ENCODE data around the gene PRDM15. TPM values are rescaled to one million over a fixed set of nuclear protein-coding genes. Genes with fewer than 3 reads are reported as not detected.
A peak's percentile ranks its signal among the peaks of the same experiment; 100 is the strongest.

PRDM15 gene
- total and polyA plus RNA-seq, 8 donors = 6.2 to 10.0 (median 7.3) TPM

GRCh38 chr21:41804381-41804780 is 74.8 kb downstream of the PRDM15 start:
- intact Hi-C loops (cut with DNase I) = no loop called here
- TF ChIP-seq, protein P1, sequence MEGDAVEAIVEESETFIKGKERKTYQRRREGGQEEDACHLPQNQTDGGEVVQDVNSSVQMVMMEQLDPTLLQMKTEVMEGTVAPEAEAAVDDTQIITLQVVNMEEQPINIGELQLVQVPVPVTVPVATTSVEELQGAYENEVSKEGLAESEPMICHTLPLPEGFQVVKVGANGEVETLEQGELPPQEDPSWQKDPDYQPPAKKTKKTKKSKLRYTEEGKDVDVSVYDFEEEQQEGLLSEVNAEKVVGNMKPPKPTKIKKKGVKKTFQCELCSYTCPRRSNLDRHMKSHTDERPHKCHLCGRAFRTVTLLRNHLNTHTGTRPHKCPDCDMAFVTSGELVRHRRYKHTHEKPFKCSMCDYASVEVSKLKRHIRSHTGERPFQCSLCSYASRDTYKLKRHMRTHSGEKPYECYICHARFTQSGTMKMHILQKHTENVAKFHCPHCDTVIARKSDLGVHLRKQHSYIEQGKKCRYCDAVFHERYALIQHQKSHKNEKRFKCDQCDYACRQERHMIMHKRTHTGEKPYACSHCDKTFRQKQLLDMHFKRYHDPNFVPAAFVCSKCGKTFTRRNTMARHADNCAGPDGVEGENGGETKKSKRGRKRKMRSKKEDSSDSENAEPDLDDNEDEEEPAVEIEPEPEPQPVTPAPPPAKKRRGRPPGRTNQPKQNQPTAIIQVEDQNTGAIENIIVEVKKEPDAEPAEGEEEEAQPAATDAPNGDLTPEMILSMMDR (IDR thresholded peaks at IDR 0.05) = no peak
- Histone ChIP-seq H3K4me3 (no peak overlapping the region), H3K36me3 (peaks cover 0 to 58% of the 10 kb centered on the region in 2 donors), H3K27ac (no peak overlapping the region), H3K27me3 (no peaks in the 10 kb centered on the region), H3K4me1 (no peaks in the 10 kb centered on the region), H3K9me3 (no peaks in the 10 kb centered on the region)
- ATAC-seq (no peak), DNase-seq (no peak)

- TF ChIP-seq, protein P1 (IDR thresholded peaks at IDR 0.05) = no peak
- DNase-seq = no peak
- Histone ChIP-seq H3K4me1 (no peaks in the 10 kb centered on the region), H3K27me3 (no peaks in the 10 kb centered on the region), H3K36me3 (peaks cover 0 to 54% of the 10 kb centered on the region in 2 donors), H3K27ac (no peak overlapping the region), H3K4me3 (no peak overlapping the region), H3K9me3 (no peaks in the 10 kb centered on the region)
- ATAC-seq = no peak
- intact Hi-C loops (cut with DNase I) = no loop called here
Measured at GRCh38 chr21:41803316-41803715, 75.8 kb downstream of the PRDM15 start.

- Histone ChIP-seq H3K27me3 (no peaks in the 10 kb centered on the region), H3K27ac (no peak overlapping the region), H3K36me3 (peaks cover 0 to 52% of the 10 kb centered on the region in 2 donors), H3K4me1 (no peaks in the 10 kb centered on the region), H3K4me3 (no peak overlapping the region), H3K9me3 (no peaks in the 10 kb centered on the region)
- intact Hi-C loops (cut with DNase I) = no loop called here
- peak; percentile 37 for ATAC-seq
- TF ChIP-seq, protein P1 (IDR thresholded peaks at IDR 0.05) = no peak
- DNase-seq = peak in 2 of 4 donors; percentile 33 to 51
Measured at GRCh38 chr21:41802684-41803083, 76.5 kb downstream of the PRDM15 start.

DNA sequence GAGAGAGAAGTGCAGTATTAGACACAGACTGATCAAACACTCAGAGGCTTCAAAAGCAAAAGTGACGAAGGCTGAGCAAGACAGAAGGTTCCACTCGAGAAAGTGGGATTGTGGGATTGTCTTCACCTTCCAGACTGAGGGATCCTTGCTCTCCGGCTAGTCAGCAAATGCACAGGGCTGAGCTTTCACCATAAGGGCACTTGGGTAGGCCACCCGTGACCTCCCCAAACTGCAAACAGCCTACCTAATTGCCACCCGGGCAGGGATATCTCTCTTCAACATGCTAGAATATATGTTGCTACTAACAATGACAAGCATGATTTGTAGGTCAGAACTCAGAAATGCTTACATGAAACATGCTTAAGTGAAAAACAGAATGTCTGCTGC is 77.0 kb downstream of the PRDM15 start:
- ATAC-seq (no peak), DNase-seq (no peak)
- Histone ChIP-seq H3K27me3 (no peaks in the 10 kb centered on the region), H3K9me3 (no peaks in the 10 kb centered on the region), H3K4me1 (no peaks in the 10 kb centered on the region), H3K27ac (no peak overlapping the region), H3K4me3 (no peak overlapping the region), H3K36me3 (peaks cover 0 to 51% of the 10 kb centered on the region in 2 donors)
- TF ChIP-seq, protein P1 (IDR thresholded peaks at IDR 0.05) = no peak
- intact Hi-C loops (cut with DNase I) = no loop called here

DNA sequence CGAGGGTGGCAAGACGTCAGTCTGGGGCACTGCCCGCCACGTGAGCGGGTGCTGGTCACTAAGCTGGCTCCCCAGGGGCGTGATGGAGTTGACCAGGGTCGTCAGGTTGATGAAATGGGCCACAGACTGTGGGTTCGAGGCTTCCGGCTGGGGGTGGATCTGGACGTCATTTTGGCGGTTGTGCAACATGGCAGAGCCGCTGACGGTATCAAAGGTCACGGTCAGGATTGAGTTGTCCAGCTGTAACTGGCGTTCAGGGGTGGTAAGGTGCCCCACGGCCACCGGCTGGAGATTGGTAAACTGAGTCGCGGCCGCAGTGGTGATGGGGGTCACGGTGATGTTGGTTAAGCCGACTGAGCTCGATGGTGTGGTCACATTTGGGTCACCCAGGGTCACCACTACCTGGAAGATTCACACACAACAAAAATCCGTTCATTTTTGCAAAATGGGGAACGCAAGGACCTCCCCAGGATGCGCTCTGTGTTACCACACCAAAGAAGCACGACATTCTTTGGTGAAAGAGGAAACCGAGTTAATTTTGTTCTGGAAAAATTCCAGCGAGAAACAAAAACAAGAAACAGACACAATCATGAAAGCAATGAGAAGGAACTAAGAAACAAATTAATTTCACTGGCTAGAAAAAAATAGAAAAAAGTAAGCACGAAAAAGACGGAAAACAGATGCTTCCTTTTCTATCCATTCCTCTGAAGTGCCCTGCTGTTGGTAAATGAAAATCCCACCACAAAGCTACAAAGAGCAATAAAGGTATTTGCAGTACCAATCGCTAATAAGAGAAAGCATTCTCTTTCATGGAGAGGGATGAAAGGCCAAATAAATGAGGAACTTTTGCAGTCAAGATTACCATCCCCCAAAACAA is 77.6 kb downstream of the PRDM15 start:
- no peaks in the 10 kb centered on the region for H3K27me3 ChIP-seq
- DNase-seq = no peak
- no peaks in the 10 kb centered on the region for H3K4me1 ChIP-seq
- intact Hi-C loops (cut with DNase I) = no loop called here
- no peak overlapping the region for H3K27ac ChIP-seq
- TF ChIP-seq, protein P1 (IDR thresholded peaks at IDR 0.05) = no peak
- peaks cover 0 to 51% of the 10 kb centered on the region in 2 donors for H3K36me3 ChIP-seq
- ATAC-seq = no peak
- H3K9me3 ChIP-seq = no peaks in the 10 kb centered on the region
- H3K4me3 ChIP-seq = no peak overlapping the region

Measured in left lung (tissue), 10 donors.